LNCaP clone FGC (cell line): Measurements from ENCODE around the gene L3HYPDH.

ENCODE experiments used
- DNase-seq: peaks from one replicate; pipeline ENCODE4 v3.0.0-alpha.2; 2011; ENCODE audit warnings: low read depth
- H3K4me3 ChIP-seq: 2 replicates; pipeline ENCODE4 v1.5.1; 2011; ENCODE audit warnings: mild to moderate bottlenecking, low read depth, low read length, control low read depth
- CTCF ChIP-seq: IDR thresholded peaks from 2 replicates; pipeline ENCODE4 v1.5.1; 2012; ENCODE audit warnings: mild to moderate bottlenecking; ENCODE audit not compliant: control insufficient read depth, insufficient read depth; ENCODE audit errors: extremely low read depth

Gene L3HYPDH

GRCh38 chr14:59510966-59511365, 26.8 kb upstream of the L3HYPDH start:
- DNase-seq = no peak
- TF ChIP-seq CTCF = no peak

GRCh38 chr14:59510001-59510400, 25.8 kb upstream of the L3HYPDH start:
- no peak for TF ChIP-seq CTCF
- DNase-seq = no peak
- H3K4me3 ChIP-seq = no peak overlapping the region

More at GRCh38 chr14:59510966-59511365, 26.8 kb upstream of the L3HYPDH start:
- no peak overlapping the region for H3K4me3 ChIP-seq

- no peak for TF ChIP-seq CTCF
- no peak for DNase-seq
Observed at GRCh38 chr14:59509101-59509500, 24.9 kb upstream of the L3HYPDH start.

GRCh38 chr14:59507752-59508103, 23.5 kb upstream of the L3HYPDH start:
- no peak for TF ChIP-seq CTCF
- H3K4me3 ChIP-seq = no peak overlapping the region
- DNase-seq = no peak

More at GRCh38 chr14:59509101-59509500, 24.9 kb upstream of the L3HYPDH start:
- no peak overlapping the region for H3K4me3 ChIP-seq

- peak; percentile 50 for DNase-seq
- no peak overlapping the region for H3K4me3 ChIP-seq
- TF ChIP-seq CTCF = peak; percentile 99
Observed at GRCh38 chr14:59507063-59507751, 23.0 kb upstream of the L3HYPDH start.

GRCh38 chr14:59503256-59503655, 19.0 kb upstream of the L3HYPDH start:
- no peak for DNase-seq
- no peak overlapping the region for H3K4me3 ChIP-seq
- TF ChIP-seq CTCF = no peak

GRCh38 chr14:59500732-59501131, 16.5 kb upstream of the L3HYPDH start:
- no peak for TF ChIP-seq CTCF
- no peak overlapping the region for H3K4me3 ChIP-seq
- DNase-seq = peak; percentile 67
